Measurements from ENCODE around the gene CT45A7.
"Not testable (repeated sequence)": the region's sequence is repeated elsewhere in the genome, so short reads cannot be mapped to it uniquely, and the experiment has no call there.

The CT45A7 gene, protein sequence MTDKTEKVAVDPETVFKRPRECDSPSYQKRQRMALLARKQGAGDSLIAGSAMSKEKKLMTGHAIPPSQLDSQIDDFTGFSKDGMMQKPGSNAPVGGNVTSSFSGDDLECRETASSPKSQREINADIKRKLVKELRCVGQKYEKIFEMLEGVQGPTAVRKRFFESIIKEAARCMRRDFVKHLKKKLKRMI

DNA sequence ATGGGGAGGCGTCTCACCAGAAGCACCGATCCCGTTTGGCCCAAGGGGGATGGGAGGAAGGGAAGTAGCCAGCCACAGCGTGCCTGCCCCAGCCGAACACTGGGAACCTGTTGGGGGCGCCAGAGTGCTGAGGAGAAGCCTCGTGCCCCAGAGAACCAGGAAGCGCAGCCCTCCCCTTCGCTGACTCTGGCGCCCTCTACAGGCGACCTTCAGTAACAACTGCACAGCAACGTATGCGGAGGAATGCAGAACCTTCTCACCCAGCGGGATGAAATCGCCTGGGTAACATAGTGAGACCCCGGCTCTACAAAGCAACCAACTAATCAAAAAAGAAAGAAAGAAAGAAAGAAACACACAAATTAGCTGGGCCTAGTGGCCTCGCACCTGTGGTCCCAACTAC lies at the start of gene CT45A7:
Gene CT45A7, minus strand, starts transcription at position 101 of the 400 bp plus-strand sequence. CDS start 3,747 bp downstream, outside the sequence.
- not testable (repeated sequence) for DNase-seq

DNA sequence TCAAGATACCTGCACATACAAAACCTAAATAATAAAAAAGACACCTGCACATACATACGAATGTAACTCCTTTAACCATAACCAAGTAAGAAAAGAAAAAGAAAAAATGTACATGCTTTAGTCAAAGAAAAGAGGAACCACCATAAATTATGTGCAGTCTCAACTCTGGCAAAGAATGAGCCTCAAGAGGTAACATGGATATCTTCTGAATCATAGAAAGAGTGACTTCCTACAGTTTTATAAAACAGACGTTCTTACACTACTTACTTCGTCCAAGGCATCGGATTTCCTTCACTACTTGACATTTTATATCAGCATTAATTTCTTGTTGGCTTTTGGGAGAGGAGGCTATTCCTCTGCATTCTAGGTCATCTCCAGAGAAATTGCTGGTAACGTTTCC lies 45.7 kb upstream of the CT45A7 start:
- not testable (repeated sequence) for DNase-seq

DNA sequence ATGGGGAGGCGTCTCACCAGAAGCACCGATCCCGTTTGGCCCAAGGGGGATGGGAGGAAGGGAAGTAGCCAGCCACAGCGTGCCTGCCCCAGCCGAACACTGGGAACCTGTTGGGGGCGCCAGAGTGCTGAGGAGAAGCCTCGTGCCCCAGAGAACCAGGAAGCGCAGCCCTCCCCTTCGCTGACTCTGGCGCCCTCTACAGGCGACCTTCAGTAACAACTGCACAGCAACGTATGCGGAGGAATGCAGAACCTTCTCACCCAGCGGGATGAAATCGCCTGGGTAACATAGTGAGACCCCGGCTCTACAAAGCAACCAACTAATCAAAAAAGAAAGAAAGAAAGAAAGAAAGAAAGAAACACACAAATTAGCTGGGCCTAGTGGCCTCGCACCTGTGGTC lies 34.6 kb upstream of the CT45A7 start, which contains the start of gene CT45A9:
Gene CT45A9, minus strand, starts transcription at position 101 of the 400 bp plus-strand sequence. CDS start 3,751 bp downstream, outside the sequence.
- not testable (repeated sequence) for DNase-seq

DNA sequence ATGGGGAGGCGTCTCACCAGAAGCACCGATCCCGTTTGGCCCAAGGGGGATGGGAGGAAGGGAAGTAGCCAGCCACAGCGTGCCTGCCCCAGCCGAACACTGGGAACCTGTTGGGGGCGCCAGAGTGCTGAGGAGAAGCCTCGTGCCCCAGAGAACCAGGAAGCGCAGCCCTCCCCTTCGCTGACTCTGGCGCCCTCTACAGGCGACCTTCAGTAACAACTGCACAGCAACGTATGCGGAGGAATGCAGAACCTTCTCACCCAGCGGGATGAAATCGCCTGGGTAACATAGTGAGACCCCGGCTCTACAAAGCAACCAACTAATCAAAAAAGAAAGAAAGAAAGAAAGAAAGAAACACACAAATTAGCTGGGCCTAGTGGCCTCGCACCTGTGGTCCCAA lies 17.4 kb upstream of the CT45A7 start, which contains the start of gene CT45A8:
Gene CT45A8, minus strand, starts transcription at position 101 of the 400 bp plus-strand sequence. CDS start 3,755 bp downstream, outside the sequence.
- DNase-seq: not testable (repeated sequence)

DNA sequence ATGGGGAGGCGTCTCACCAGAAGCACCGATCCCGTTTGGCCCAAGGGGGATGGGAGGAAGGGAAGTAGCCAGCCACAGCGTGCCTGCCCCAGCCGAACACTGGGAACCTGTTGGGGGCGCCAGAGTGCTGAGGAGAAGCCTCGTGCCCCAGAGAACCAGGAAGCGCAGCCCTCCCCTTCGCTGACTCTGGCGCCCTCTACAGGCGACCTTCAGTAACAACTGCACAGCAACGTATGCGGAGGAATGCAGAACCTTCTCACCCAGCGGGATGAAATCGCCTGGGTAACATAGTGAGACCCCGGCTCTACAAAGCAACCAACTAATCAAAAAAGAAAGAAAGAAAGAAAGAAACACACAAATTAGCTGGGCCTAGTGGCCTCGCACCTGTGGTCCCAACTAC lies 17.2 kb downstream of the CT45A7 start, which contains the start of gene CT45A2:
Gene CT45A2, minus strand, starts transcription at position 101 of the 400 bp plus-strand sequence. CDS start 3,747 bp downstream, outside the sequence.
- DNase-seq: not testable (repeated sequence)

DNA sequence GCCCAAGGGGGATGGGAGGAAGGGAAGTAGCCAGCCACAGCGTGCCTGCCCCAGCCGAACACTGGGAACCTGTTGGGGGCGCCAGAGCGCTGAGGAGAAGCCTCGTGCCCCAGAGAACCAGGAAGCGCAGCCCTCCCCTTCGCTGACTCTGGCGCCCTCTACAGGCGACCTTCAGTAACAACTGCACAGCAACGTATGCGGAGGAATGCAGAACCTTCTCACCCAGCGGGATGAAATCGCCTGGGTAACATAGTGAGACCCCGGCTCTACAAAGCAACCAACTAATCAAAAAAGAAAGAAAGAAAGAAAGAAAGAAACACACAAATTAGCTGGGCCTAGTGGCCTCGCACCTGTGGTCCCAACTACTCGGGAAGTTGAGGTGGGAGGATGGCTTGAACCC lies 34.4 kb downstream of the CT45A7 start, which contains the start of gene CT45A6:
Gene CT45A6, minus strand, starts transcription at position 101 of the 400 bp plus-strand sequence. CDS start 3,794 bp downstream, outside the sequence.
- DNase-seq: not testable (repeated sequence)

DNA sequence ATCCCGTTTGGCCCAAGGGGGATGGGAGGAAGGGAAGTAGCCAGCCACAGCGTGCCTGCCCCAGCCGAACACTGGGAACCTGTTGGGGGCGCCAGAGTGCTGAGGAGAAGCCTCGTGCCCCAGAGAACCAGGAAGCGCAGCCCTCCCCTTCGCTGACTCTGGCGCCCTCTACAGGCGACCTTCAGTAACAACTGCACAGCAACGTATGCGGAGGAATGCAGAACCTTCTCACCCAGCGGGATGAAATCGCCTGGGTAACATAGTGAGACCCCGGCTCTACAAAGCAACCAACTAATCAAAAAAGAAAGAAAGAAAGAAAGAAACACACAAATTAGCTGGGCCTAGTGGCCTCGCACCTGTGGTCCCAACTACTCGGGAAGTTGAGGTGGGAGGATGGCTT lies 51.7 kb downstream of the CT45A7 start, which contains the start of gene CT45A5:
Gene CT45A5, minus strand, starts transcription at position 101 of the 400 bp plus-strand sequence. CDS start 3,774 bp downstream, outside the sequence.
- not testable (repeated sequence) for DNase-seq
